ENCODE data around the gene NECTIN1. TPM values are rescaled to one million over a fixed set of nuclear protein-coding genes. Genes with fewer than 3 reads are reported as not detected.

NECTIN1 gene
- total and polyA plus RNA-seq, 2 of the 4 experiments (the other 2 are of a cell fraction), result 2.3 to 4.2 TPM

DNA sequence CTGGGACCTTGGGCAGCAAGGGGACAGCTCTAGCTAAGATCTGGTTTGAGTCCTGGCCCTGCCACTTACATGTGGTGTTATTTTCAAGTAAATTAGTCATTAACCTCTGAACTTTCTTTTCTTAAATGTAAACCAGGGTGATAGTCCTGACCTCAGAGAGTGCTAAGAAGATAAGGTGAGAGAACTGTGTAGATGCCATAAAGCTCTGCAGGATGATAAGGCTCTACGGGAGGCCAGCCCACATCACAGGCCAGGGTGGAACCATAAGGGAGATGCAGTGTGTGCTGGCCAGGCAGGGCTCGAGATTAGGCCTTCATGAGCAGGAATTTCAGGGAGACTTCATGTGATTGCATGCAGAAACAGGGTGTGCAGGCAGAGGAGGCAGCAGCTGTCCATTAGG, 24.2 kb downstream of the NECTIN1 start:
- H2AFZ ChIP-seq (replicated peaks; ENCODE audit: low read length, poor library complexity), result no peak overlapping the region
- no peak overlapping the region for H3K4me3 ChIP-seq (ENCODE audit: insufficient read depth, low read depth, low read length)
- H2AK9ac ChIP-seq (replicated peaks; ENCODE audit: low read depth, low read length, poor library complexity), result no peak overlapping the region
- no peak overlapping the region for H2AK5ac ChIP-seq (ENCODE audit: low read depth, low read length)
- BruUV-seq (replicated peaks), result no TSS peak
- H4K20me1 ChIP-seq (ENCODE audit: insufficient read depth, low read length), result no peaks in the 10 kb centered on the region
- no peak overlapping the region for H2BK20ac ChIP-seq (ENCODE audit: low read depth, low read length)
- H3K36me3 ChIP-seq (ENCODE audit: control insufficient read depth, insufficient read depth, low read length), result no peaks in the 10 kb centered on the region
- H3K79me1 ChIP-seq (ENCODE audit: low read depth in 1 of 2, low read length in 2 of 2), result no peaks in the 10 kb centered on the region
- no peak overlapping the region for H3K9ac ChIP-seq (ENCODE audit: low read depth, low read length)
- H3K27me3 ChIP-seq (ENCODE audit: control insufficient read depth, insufficient read depth, low read length), result no peaks in the 10 kb centered on the region
- no peak overlapping the region for H2BK5ac ChIP-seq (ENCODE audit: low read depth, low read length, poor library complexity, severe bottlenecking)
- H3K9me3 ChIP-seq (ENCODE audit: control insufficient read depth, insufficient read depth, low read length), result no peaks in the 10 kb centered on the region
- no peak overlapping the region for H3K4me2 ChIP-seq (ENCODE audit: low read depth, low read length)
- H2BK15ac ChIP-seq (ENCODE audit: low read depth, low read length), result no peak overlapping the region
- no peak overlapping the region for H3K14ac ChIP-seq (replicated peaks; ENCODE audit: low read depth, low read length)
- no peak overlapping the region for H3K56ac ChIP-seq (ENCODE audit: extremely low read depth, insufficient read depth, low read length)
- in situ Hi-C loops (cut with MboI; ENCODE audit: low sequenced_read_pairs) (no loop called here), intact Hi-C loops (cut with micrococcal nuclease) (loop anchor here (10.0 kb wide), 1 partner anchor 1110 kb away; no protein-coding TSS in a partner anchor), dilution Hi-C loops (cut with HindIII; ENCODE audit: low sequenced_read_pairs, unreplicated experiment) (no loop called here)
- TF ChIP-seq BHLHE40 (IDR thresholded peaks at IDR 0.05; ENCODE audit: low read depth, low read length), result no peak
- no peak for TF ChIP-seq FOS (IDR thresholded peaks at IDR 0.05; ENCODE audit: low read depth, low read length)
- no peak for TF ChIP-seq NFE2L2 (IDR thresholded peaks at IDR 0.05; ENCODE audit: low read depth, low read length)
- no peak for TF ChIP-seq RCOR1 (IDR thresholded peaks at IDR 0.05; ENCODE audit: insufficient replicate concordance, low read length)
- no peak for TF ChIP-seq POLR2A (IDR thresholded peaks at IDR 0.05; ENCODE audit: low read depth, low read length)
- TF ChIP-seq CTCF (conservative IDR thresholded peaks at IDR 0.05; ENCODE audit: low read depth, low read length), result no peak
- TF ChIP-seq SMC3 (IDR thresholded peaks at IDR 0.05; ENCODE audit: low read depth, low read length), result no peak
- TF ChIP-seq RFX5 (IDR thresholded peaks at IDR 0.05; ENCODE audit: low read depth, low read length), result no peak
- no peak for TF ChIP-seq MAZ (IDR thresholded peaks at IDR 0.05; ENCODE audit: borderline replicate concordance, low read depth, low read length)
- no peak for TF ChIP-seq CEBPB (IDR thresholded peaks at IDR 0.05; ENCODE audit: low read depth, low read length)
- no peak for TF ChIP-seq RAD21 (IDR thresholded peaks at IDR 0.05; ENCODE audit: low read length)
- TF ChIP-seq, protein P1, sequence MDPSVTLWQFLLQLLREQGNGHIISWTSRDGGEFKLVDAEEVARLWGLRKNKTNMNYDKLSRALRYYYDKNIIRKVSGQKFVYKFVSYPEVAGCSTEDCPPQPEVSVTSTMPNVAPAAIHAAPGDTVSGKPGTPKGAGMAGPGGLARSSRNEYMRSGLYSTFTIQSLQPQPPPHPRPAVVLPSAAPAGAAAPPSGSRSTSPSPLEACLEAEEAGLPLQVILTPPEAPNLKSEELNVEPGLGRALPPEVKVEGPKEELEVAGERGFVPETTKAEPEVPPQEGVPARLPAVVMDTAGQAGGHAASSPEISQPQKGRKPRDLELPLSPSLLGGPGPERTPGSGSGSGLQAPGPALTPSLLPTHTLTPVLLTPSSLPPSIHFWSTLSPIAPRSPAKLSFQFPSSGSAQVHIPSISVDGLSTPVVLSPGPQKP (IDR thresholded peaks at IDR 0.05; ENCODE audit: borderline replicate concordance, low read depth, low read length), result no peak
- no peak overlapping the region for H3K4ac ChIP-seq (ENCODE audit: low read depth, low read length)
- no peaks in the 10 kb centered on the region; the same call in 1 of the 2 replicates for H3K9me1 ChIP-seq (ENCODE audit: insufficient read depth, low read length)
- H3K27ac ChIP-seq (ENCODE audit: insufficient read depth, low read length), result no peak overlapping the region
- 100% methylated on average over 1 of the region's 2 CpGs; no CpG with 5 or more reads in 1 of the 2 experiments for WGBS, 2 experiments (ENCODE audit: extremely low coverage in 2 of 2, insufficient read length in 1 of 2)
- H3K4me1 ChIP-seq (ENCODE audit: control insufficient read depth, insufficient read depth, low read length), result no peaks in the 10 kb centered on the region
- no peak overlapping the region for H4K8ac ChIP-seq (ENCODE audit: low read depth in 2 of 2, low read length in 2 of 2)
- POLR2A ChIA-PET (ENCODE audit: unreplicated experiment), result no interaction called here
- H4K91ac ChIP-seq (ENCODE audit: insufficient read depth, low read depth, low read length), result no peak overlapping the region
- H3K23ac ChIP-seq (ENCODE audit: low read depth, low read length), result no peak overlapping the region
- DNase-seq, result no peak
- H4K5ac ChIP-seq (ENCODE audit: low read depth, low read length), result no peak overlapping the region
- no peak overlapping the region for H2BK120ac ChIP-seq (ENCODE audit: low read depth, low read length)
- H3K18ac ChIP-seq (ENCODE audit: low read depth, low read length), result no peak overlapping the region
- CTCF ChIA-PET, result no interaction called here
- ATAC-seq (ENCODE audit: low read depth), result no peak

All from IMR-90 (cell line).